HG02588 (cell line): ENCODE results near the gene PLIN5.

Source experiments
- ATAC-seq: cut with Tn5 transposase; IDR thresholded peaks from one replicate; pipeline ENCODE4 v1.9.1; 2021; ENCODE audit warnings: mild to moderate bottlenecking, moderate library complexity; ENCODE audit not compliant: unreplicated experiment

Gene PLIN5

GRCh38 chr19:4507804-4508203 is 27.2 kb downstream of the PLIN5 start:
- no peak for ATAC-seq

- ATAC-seq = no peak
Observed at GRCh38 chr19:4507150-4507452, 27.9 kb downstream of the PLIN5 start.

DNA sequence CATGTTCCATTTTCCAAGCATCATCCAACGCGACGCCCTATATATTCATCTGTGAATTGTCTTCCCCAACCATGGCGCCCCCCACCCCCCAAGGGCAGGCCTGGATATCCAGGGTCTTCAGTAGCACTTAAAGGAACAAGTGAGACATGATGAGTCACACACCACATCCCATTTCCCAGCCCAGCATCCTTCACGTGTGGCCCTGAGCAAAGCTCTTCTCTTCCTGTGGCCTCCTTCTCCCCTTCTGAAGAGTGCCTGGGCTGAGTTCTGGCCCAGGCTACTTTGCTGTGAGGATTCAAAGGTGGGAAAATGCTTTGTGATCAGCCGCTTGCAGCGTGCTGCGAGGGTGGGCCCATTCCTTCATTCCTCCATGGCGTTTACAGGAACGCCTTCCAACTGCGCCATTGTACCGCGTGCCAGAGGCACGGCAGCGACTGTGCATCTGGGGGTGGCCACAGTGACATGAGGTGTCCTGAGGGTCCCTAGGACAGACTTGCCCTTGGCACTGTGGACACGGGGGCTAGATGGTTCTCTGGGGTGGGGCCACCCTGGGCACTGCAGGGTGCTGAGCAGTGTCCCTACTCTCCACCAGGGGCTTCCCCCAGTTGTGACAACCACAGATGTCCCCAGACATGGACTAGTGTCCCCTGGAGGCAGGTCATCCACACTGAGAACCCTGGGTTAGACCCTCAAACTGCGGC is 28.4 kb downstream of the PLIN5 start:
- no peak for ATAC-seq

GRCh38 chr19:4505570-4506448 is 29.2 kb downstream of the PLIN5 start:
- no peak for ATAC-seq

DNA sequence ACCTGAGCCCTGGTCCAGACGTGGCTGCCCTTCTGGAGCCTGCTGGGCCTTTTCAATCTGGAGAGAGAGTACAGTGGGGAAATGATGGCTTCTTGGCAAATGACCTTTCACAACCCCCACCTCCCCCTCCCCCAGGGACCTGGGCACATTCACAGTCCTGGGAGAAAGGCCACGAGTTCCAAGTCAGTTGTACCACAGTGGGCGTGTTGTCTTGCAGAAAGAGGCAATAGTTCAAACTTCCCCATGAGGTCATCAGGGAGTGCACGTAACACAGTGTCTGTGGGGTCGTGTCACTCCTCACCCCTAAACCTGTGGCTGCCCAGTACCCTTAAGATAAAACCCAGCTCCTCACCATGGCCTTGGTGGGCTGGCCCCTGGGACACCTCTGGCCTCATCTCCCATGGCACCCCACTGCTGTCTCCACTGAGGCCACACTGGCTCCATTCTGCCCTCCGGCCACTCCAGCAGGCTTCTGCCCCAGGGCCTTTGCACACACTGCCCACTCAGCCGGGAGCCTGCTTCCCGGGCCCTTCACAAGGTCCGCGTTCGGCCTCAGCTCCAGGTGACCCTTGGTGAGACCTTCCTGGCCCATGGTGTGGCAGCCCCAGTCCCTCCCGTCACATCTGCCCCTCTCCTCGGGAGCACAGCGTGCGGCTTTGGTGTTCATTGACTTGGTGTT is 30.0 kb downstream of the PLIN5 start:
- ATAC-seq = no peak

DNA sequence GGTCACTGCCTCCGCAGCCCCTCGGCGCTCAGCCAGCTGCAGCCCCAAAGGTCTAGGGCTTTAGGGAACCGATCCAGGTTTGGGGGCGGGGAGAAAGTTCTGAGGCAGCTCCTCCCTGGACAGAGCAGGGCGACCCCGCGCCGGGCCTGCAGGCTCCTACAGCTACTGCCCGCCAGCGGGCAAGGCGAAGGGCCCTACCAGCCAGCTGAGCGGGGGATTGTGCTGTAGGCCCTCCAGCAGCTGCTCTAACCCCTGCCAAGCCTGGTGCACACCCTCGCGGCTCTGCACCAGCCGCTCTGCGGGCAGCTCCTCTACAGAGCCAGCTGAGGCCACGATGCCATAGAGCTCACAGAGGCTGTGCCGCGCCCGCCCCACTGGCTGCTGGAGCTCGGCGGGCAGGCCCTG is 30.7 kb downstream of the PLIN5 start:
- ATAC-seq = no peak

- ATAC-seq = no peak
Observed at GRCh38 chr19:4503825-4504170, 31.2 kb downstream of the PLIN5 start.

DNA sequence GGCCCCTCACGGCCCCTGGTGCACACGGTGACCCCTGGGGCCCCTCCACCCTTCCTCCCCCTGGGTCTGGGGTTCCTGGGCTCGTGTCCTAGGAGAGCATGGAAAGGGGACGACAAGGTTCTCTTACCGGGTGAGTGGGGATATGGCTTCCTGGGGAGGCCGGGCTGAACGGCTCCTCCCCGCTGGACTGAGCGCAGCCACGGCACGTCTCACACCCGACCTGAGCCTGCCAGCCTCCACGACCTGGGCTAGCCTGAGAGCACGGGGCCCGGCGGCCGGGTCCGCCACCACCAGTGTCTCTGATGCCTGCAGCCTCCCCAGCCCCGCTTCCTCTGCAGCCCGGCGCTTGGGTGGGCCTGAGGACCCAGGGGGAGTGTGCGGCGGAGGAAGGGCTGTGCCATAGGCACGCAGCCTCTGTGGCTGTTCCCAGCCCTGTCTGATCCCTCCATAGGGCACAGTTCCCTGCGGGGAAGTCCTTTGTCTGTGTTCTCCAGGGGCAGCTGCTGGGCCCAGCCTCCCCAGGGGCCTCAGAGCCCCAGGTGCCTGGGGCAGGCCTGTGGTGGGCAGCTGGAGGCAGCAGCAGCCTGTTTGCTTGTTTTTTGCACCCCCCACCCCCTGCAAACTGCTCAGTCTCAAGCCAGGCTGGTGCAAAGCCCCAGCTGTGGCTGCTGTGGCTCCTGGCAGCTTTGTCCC is 31.7 kb downstream of the PLIN5 start:
- ATAC-seq = no peak

DNA sequence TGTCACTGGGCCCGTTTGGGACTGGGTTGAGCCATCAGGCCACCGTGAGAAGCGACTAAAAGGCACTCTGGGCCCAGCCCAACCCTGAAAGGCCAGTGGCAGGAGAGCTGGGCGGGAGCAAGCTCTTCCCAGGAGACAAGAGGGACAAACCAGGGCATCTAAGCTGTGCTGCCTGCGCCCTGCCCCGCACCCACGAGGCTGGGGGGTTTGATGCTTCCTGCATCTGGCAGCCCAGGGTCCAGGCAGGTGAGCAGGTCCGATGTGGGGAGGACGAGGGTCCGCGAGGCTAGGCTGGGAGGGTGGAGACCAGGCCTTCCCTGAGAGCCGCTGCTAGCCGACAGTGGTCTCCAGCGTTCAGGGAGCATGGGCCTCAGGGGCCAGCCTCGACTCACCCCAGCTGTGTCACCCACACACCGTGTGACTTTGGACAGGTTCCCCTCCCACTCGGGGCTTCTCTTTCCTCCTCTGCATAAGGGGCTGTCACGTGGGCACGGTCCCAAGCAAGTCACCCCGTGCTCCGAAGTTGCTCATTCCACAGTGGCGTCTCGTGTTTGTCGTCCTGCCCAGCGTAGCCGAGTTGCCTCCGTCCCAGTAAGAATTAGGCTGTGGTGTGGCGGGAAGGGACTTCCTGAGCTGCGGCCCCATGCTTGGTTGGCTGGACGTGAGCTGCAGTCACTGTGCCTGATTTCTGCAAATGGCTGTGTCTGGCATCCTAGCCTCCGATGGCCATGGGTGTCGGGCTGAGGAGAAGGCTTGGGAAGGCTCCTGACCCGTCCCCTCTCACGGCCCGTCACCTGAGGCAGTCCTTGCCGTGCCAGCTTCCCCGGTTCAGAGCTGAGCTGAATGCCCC is 32.5 kb downstream of the PLIN5 start:
- ATAC-seq = no peak

GRCh38 chr19:4501691-4502090 is 33.3 kb downstream of the PLIN5 start:
- no peak for ATAC-seq

DNA sequence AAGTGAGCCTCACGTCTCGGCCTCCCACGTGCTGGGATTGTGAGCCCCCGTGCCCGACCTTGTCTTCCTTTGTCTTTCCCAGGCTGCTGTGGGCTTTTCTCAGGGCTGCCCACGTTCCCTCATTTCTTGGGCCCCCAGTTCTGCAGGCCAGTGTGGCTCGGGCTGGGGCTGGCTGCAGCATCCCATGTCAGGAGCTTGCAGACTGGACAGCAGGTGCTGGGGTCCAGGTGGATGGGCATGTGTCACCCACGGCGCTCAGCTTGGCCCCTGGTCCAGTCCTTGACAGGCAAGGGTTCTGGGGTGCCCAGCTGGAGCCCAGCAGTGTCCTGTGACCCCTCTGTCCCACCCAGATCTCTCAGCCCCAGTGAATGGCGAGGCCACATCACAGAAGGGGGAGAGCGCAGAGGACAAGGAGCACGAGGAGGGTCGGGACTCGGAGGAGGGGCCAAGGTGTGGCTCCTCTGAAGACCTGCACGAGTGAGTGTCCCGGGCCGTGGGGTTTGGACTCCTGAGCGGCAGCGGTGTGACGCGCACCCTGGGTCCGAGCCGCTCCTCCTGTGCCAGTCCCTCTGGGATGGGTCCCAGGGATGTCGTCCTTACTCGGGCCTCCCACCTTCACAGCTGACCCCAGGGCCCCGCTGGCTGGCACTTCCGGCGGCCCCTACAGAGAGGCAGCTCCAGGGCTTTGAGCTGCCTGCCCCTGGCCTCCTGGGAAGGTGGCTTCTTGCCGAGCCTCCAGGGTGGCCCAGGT is 34.0 kb downstream of the PLIN5 start:
- no peak for ATAC-seq

- ATAC-seq = no peak
Observed at GRCh38 chr19:4499855-4500254, 35.2 kb downstream of the PLIN5 start.

DNA sequence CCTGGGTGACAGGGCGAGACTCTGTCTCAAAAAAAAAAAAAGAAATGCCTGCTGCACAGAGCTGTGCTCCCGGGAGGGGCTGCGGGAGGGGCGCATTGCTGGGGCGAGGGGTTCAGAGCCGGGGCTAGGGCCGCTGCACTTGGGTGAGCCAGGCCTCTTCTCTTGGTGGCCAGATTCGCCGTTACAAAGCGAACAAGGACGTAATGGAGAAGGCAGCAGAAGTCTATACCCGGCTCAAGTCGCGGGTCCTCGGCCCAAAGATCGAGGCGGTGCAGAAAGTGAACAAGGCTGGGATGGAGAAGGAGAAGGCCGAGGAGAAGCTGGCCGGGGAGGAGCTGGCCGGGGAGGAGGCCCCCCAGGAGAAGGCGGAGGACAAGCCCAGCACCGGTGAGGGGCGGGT is 35.7 kb downstream of the PLIN5 start:
- ATAC-seq = no peak

GRCh38 chr19:4498694-4499093 is 36.3 kb downstream of the PLIN5 start:
- ATAC-seq = no peak

- no peak for ATAC-seq
Observed at GRCh38 chr19:4497770-4498389, 37.1 kb downstream of the PLIN5 start.

DNA sequence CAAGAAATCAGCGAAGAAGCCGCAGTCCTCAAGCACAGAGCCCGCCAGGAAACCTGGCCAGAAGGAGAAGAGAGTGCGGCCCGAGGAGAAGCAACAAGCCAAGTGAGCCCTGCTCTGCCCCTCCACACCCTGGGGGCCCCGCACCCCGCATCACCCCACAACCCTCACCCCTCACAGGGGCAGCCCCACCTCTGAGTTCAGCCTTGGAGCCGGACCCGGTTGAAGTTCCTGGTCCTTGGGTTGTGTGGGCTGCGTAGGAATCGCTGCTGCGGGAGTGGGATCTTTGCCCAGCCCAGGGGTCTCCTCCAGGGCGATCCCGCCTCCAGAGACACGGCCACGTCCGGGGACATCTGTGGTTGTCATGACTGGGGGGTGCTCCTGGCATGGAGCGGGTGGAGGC is 38.7 kb downstream of the PLIN5 start:
- ATAC-seq = no peak

DNA sequence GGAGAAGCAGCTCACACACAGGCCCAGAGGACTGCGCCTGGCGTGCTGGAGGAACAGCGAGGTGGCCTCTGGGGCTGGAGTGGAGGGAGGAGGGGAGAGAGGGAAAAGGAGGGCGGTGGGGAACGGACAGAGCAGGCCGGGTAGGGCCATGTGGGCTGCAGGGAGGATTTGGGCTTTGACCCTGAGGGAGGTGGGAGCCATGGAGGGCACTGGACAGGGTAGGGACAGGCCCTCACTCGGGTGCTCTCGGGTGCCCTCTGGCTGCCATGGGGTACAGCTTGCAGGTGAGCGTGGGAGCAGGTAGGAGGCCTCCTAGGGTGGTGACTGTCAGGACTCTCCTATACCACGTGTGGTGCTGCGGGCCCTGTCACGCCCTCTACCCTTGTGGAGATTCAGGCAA is 39.6 kb downstream of the PLIN5 start:
- no peak for ATAC-seq

GRCh38 chr19:4494691-4495064 is 40.3 kb downstream of the PLIN5 start:
- no peak for ATAC-seq

GRCh38 chr19:4493929-4494690 is 40.9 kb downstream of the PLIN5 start:
- no peak for ATAC-seq
